GM23338 (cell line): ENCODE data around the gene CNOT6. TPM values are rescaled to one million over a fixed set of nuclear protein-coding genes. Genes with fewer than 3 reads are reported as not detected.

Experiments used
- ATAC-seq: fragments of 200-7000 bp; cut with Tn5 transposase; 3 replicates; pipeline ENCODE4 v1.9.1; 2020
- DNase-seq: peaks from one replicate; pipeline ENCODE4 v3.0.0-alpha.2; 2015; ENCODE audit warnings: low spot score
- H2AFZ ChIP-seq: fragments of 200-600 bp; sonication (generic); 2 replicates; pipeline ENCODE4 v1.8.0; 2016; ENCODE audit warnings: antibody characterized with exemption, mild to moderate bottlenecking, moderate library complexity
- H3F3A ChIP-seq: fragments of 200-600 bp; sonication (generic); replicated peaks from 2 replicates; pipeline ENCODE4 v1.8.0; 2017; ENCODE audit warnings: antibody characterized with exemption, mixed run types, low read depth
- H3K27ac ChIP-seq: fragments of 200-600 bp; sonication (generic); 2 replicates; pipeline ENCODE4 v1.6.1; 2016; ENCODE audit warnings: low read depth
- H3K27me3 ChIP-seq: fragments of 200-600 bp; sonication (generic); 2 replicates; pipeline ENCODE4 v1.8.0; 2016; ENCODE audit warnings: mild to moderate bottlenecking, mixed run types, moderate library complexity; ENCODE audit not compliant: insufficient read depth
- H3K36me3 ChIP-seq: fragments of 200-600 bp; sonication (generic); 2 replicates; pipeline ENCODE4 v1.8.0; 2016; ENCODE audit warnings: mild to moderate bottlenecking; ENCODE audit not compliant: insufficient read depth
- H3K4me1 ChIP-seq: fragments of 200-600 bp; sonication (generic); 2 replicates; pipeline ENCODE4 v1.8.0; 2016; ENCODE audit warnings: mild to moderate bottlenecking, moderate library complexity; ENCODE audit not compliant: insufficient read depth
- H3K4me2 ChIP-seq: fragments of 200-600 bp; sonication (generic); 2 replicates; pipeline ENCODE4 v1.7.1; 2017; ENCODE audit warnings: mixed run types
- H3K4me3 ChIP-seq: fragments of 200-600 bp; sonication (generic); 2 replicates; pipeline ENCODE4 v1.6.1; 2016; ENCODE audit warnings: mixed run types
- H3K79me2 ChIP-seq: fragments of 200-600 bp; sonication (generic); replicated peaks from 2 replicates; pipeline ENCODE4 v1.8.0; 2017; ENCODE audit warnings: mild to moderate bottlenecking; ENCODE audit not compliant: insufficient read depth
- H3K9me2 ChIP-seq: fragments of 200-600 bp; sonication (generic); 2 replicates; pipeline ENCODE4 v1.8.0; 2017; ENCODE audit not compliant: insufficient read depth
- H4K20me1 ChIP-seq: fragments of 200-600 bp; sonication (generic); replicated peaks from 2 replicates; pipeline ENCODE4 v1.8.0; 2017; ENCODE audit warnings: mild to moderate bottlenecking; ENCODE audit not compliant: insufficient read depth
- H3K27ac Mint-ChIP-seq: 2 replicates; pipeline ENCODE4 v1.8.0; 2020; ENCODE audit warnings: inconsistent platforms, mild to moderate bottlenecking, moderate library complexity, mixed read lengths
- H3K27me3 Mint-ChIP-seq: 3 replicates; pipeline ENCODE4 v1.8.0; 2022; ENCODE audit warnings: low read depth, mild to moderate bottlenecking, moderate library complexity, mixed read lengths, inconsistent platforms; ENCODE audit not compliant: insufficient read depth, poor library complexity
- H3K36me3 Mint-ChIP-seq: 3 replicates; pipeline ENCODE4 v1.8.0; 2021; ENCODE audit warnings: low read depth, mild to moderate bottlenecking, inconsistent platforms, moderate library complexity, mixed read lengths
- H3K4me1 Mint-ChIP-seq: 3 replicates; pipeline ENCODE4 v1.8.0; 2020; ENCODE audit warnings: mild to moderate bottlenecking, inconsistent platforms, mixed read lengths
- H3K4me3 Mint-ChIP-seq: 3 replicates; pipeline ENCODE4 v1.8.0; 2021; ENCODE audit warnings: moderate library complexity, mild to moderate bottlenecking, inconsistent platforms, mixed read lengths
- H3K9me3 Mint-ChIP-seq: 3 replicates; pipeline ENCODE4 v1.8.0; 2020; ENCODE audit warnings: moderate library complexity, mild to moderate bottlenecking, inconsistent platforms, mixed read lengths
- CREB1 ChIP-seq: fragments of 250-450 bp; sonication (Bioruptor Pico); IDR thresholded peaks from 2 replicates; pipeline ENCODE4 v1.5.0; 2020; ENCODE audit warnings: low read depth, mild to moderate bottlenecking, moderate library complexity
- CTCF ChIP-seq, 2 experiments: fragments of 200-600 bp in 1 of 2; sonication (generic) in 1 of 2; conservative IDR thresholded peaks; 2 replicates each; pipeline versions ENCODE4 v1.5.1 to v1.6.1; 2016 to 2017; ENCODE audit warnings: antibody characterized with exemption in 2 of 2, low read depth in 2 of 2, mild to moderate bottlenecking in 2 of 2, moderate library complexity in 1 of 2
- ETS1 ChIP-seq: IDR thresholded peaks from 2 replicates; pipeline ENCODE4 v1.6.1; 2016; ENCODE audit warnings: antibody characterized with exemption
- EZH2 ChIP-seq: fragments of 200-600 bp; sonication (generic); IDR thresholded peaks from one replicate; pipeline ENCODE4 v1.8.0; 2017; ENCODE audit warnings: antibody characterized with exemption, mild to moderate bottlenecking, low read depth; ENCODE audit not compliant: unreplicated experiment
- EZH2phosphoT487 ChIP-seq: fragments of 200-600 bp; sonication (generic); IDR thresholded peaks from one replicate; pipeline ENCODE4 v1.8.1; 2018; ENCODE audit warnings: antibody characterized with exemption; ENCODE audit not compliant: unreplicated experiment
- JUNB ChIP-seq: IDR thresholded peaks from one replicate; pipeline ENCODE4 v1.6.1; 2016; ENCODE audit warnings: antibody characterized with exemption; ENCODE audit not compliant: unreplicated experiment
- NANOG ChIP-seq: IDR thresholded peaks from 2 replicates; pipeline ENCODE4 v1.6.1; 2016; ENCODE audit warnings: antibody characterized with exemption, borderline replicate concordance
- POLR2AphosphoS5 ChIP-seq: IDR thresholded peaks from 2 replicates; pipeline ENCODE4 v1.6.1; 2016; ENCODE audit warnings: antibody characterized with exemption, low read depth
- REST ChIP-seq: IDR thresholded peaks from one replicate; pipeline ENCODE4 v1.6.1; 2018; ENCODE audit warnings: antibody characterized with exemption; ENCODE audit not compliant: unreplicated experiment
- STAT1 ChIP-seq: IDR thresholded peaks from one replicate; pipeline ENCODE4 v1.6.1; 2016; ENCODE audit warnings: antibody characterized with exemption; ENCODE audit not compliant: unreplicated experiment
- ZNF114 ChIP-seq: fragments of 250-450 bp; sonication (Bioruptor Pico); IDR thresholded peaks from 2 replicates; pipeline ENCODE4 v1.5.0; 2020; ENCODE audit warnings: mild to moderate bottlenecking, moderate library complexity
- ZNF331 ChIP-seq: fragments of 250-450 bp; sonication (Bioruptor Pico); IDR thresholded peaks from 2 replicates; pipeline ENCODE4 v1.5.0; 2020; ENCODE audit warnings: low read depth, mild to moderate bottlenecking, moderate library complexity
- ZNF462 ChIP-seq: fragments of 250-450 bp; sonication (Bioruptor Pico); IDR thresholded peaks from 2 replicates; pipeline ENCODE4 v1.5.0; 2020; ENCODE audit warnings: mild to moderate bottlenecking, moderate library complexity
- polyA plus RNA-seq: library from polyadenylated mRNA; unstranded; fragments of >200 nt; fragmentation: Nextera tagmentation; extraction: Ambion mirVana; gene quantifications from 2 replicates; pipeline ENCODE4 v1.2.1, GENCODE V29; 2016
- total RNA-seq: library from RNA; depleted of rRNA; stranded (reverse); fragments of >200 nt; shearing (Covaris generic); gene quantifications from 2 replicates; pipeline ENCODE4 v1.2.3, GENCODE V29; 2014

Gene CNOT6
- total and polyA plus RNA-seq, 2 experiments from 2014 or later = 14.6 to 38.7 TPM

GRCh38 chr5:180613188-180613813 is 119.1 kb downstream of the CNOT6 start:
- H4K20me1 ChIP-seq = no peaks in the 10 kb centered on the region
- H3K27ac ChIP-seq = no peak overlapping the region
- H2AFZ ChIP-seq = no peak overlapping the region
- H3K4me3 Mint-ChIP-seq = no peak overlapping the region
- peaks cover 4% of the 10 kb centered on the region; the same call in 1 of the 2 replicates for H3K27me3 ChIP-seq
- H3K9me3 Mint-ChIP-seq = no peaks in the 10 kb centered on the region
- ATAC-seq (no peak), DNase-seq (no peak)
- peaks cover 3% of the 10 kb centered on the region; the same call in 1 of the 3 replicates for H3K36me3 Mint-ChIP-seq
- peaks cover 12% of the 10 kb centered on the region for H3K27me3 Mint-ChIP-seq
- no peak overlapping the region for H3K4me2 ChIP-seq
- H3K79me2 ChIP-seq = no peaks in the 10 kb centered on the region
- peaks cover under 1% of the 10 kb centered on the region; the same call in 2 of the 3 replicates for H3K4me1 Mint-ChIP-seq
- H3F3A ChIP-seq = no peaks in the 10 kb centered on the region
- no peak overlapping the region for H3K4me3 ChIP-seq
- H3K27ac Mint-ChIP-seq = no peak overlapping the region
- no peaks in the 10 kb centered on the region for H3K36me3 ChIP-seq
- no peak for TF ChIP-seq ETS1
- TF ChIP-seq ZNF114 (CRISPR knock-in tag) = no peak
- no peak for TF ChIP-seq ZNF462 (CRISPR knock-in tag)
- no peak for TF ChIP-seq REST
- TF ChIP-seq EZH2phosphoT487 = no peak
- no peak for TF ChIP-seq JUNB
- TF ChIP-seq EZH2 = no peak
- no peak for TF ChIP-seq CREB1 (CRISPR knock-in tag)
- no peak for TF ChIP-seq STAT1
- no peak for TF ChIP-seq ZNF331 (CRISPR knock-in tag)
- TF ChIP-seq POLR2AphosphoS5 = no peak
- TF ChIP-seq NANOG = no peak
- TF ChIP-seq CTCF (conservative IDR thresholded peaks at IDR 0.05; ENCODE audit: low read depth in 2 of 2) = no peak
- no peaks in the 10 kb centered on the region for H3K9me2 ChIP-seq
- no peaks in the 10 kb centered on the region for H3K4me1 ChIP-seq
